K562 (cell line): ENCODE results near the gene LRRTM3. TPM values are rescaled to one million over a fixed set of nuclear protein-coding genes. Genes with fewer than 3 reads are reported as not detected.

Experiments
- CHCHD3 ChIP-seq: fragments of 250-450 bp; sonication (Bioruptor Pico); IDR thresholded peaks from 2 replicates; pipeline ENCODE4 v2.1.2; 2022; ENCODE audit warnings: mild to moderate bottlenecking
- CHD7 ChIP-seq: fragments of 200-600 bp; sonication (generic); IDR thresholded peaks from one replicate; pipeline ENCODE4 v1.6.1; 2012; ENCODE audit warnings: mild to moderate bottlenecking, low read depth, low read length, inconsistent platforms
- HNRNPUL1 ChIP-seq: fragments of 200-400 bp; formaldehyde crosslinking; IDR thresholded peaks from 2 replicates; pipeline ENCODE4 v1.6.1; 2017; ENCODE audit warnings: low read length
- KLF1 ChIP-seq: fragments of 450-650 bp; IDR thresholded peaks from 2 replicates; pipeline ENCODE4 v1.6.1; 2016; ENCODE audit warnings: missing genetic modification characterization, missing compliant biosample characterization
- MIER1 ChIP-seq: fragments of 450-650 bp; IDR thresholded peaks from 2 replicates; pipeline ENCODE4 v1.6.1; 2016; ENCODE audit warnings: antibody characterized with exemption, mild to moderate bottlenecking, low read depth
- NR1H2 ChIP-seq: sonication (generic); formaldehyde crosslinking; IDR thresholded peaks from 2 replicates; pipeline ENCODE4 v1.4.0; 2020; ENCODE audit warnings: mild to moderate bottlenecking, missing genetic modification reagents
- ZNF551 ChIP-seq: fragments of 250-450 bp; sonication (Bioruptor Pico); IDR thresholded peaks from 2 replicates; pipeline ENCODE4 v1.5.0; 2021; ENCODE audit warnings: mild to moderate bottlenecking, moderate library complexity
- polyA plus RNA-seq, 8 experiments: library from polyadenylated mRNA; depleted of rRNA in 4 of 8; stranded (reverse) in 5 of 8; unstranded in 3 of 8; fragments of >200 nt; fragmentation: Nextera tagmentation in 2 of 8; fragmentation: Illumina TruSeq in 1 of 8; extraction: Ambion mirVana in 2 of 8; extraction: Trizol in 1 of 8; gene quantifications; 2 replicates each; pipeline versions ENCODE4 v1.2.1 to v1.2.3, GENCODE V29; 2011 to 2014; ENCODE audit warnings: inconsistent platforms in 1 of 8, missing spikeins in 1 of 8
- total RNA-seq, 7 experiments: library from RNA; depleted of rRNA in 6 of 7; stranded (reverse); fragments of >200 nt in 6 of 7; fragmentation: Illumina TruSeq in 2 of 7; extraction: Trizol in 2 of 7; gene quantifications; 2 replicates each; pipeline versions ENCODE4 v1.2.1 to v1.2.3, GENCODE V29; 2011 to 2021; ENCODE audit warnings: low replicate concordance in 1 of 7
- TF ChIP-seq, protein P1 (sequence below): fragments of 450-650 bp; IDR thresholded peaks from 2 replicates; pipeline ENCODE4 v1.6.1; 2017; ENCODE audit warnings: antibody characterized with exemption, mild to moderate bottlenecking

LRRTM3 gene
- total and polyA plus RNA-seq, 9 of the 15 experiments (the other 6 are each of a cell fraction or from before 2014, with no cell fraction given) = not detected

GRCh38 chr10:67050415-67050814 lies 124.6 kb downstream of the LRRTM3 start (continued):
- TF ChIP-seq, protein P1, sequence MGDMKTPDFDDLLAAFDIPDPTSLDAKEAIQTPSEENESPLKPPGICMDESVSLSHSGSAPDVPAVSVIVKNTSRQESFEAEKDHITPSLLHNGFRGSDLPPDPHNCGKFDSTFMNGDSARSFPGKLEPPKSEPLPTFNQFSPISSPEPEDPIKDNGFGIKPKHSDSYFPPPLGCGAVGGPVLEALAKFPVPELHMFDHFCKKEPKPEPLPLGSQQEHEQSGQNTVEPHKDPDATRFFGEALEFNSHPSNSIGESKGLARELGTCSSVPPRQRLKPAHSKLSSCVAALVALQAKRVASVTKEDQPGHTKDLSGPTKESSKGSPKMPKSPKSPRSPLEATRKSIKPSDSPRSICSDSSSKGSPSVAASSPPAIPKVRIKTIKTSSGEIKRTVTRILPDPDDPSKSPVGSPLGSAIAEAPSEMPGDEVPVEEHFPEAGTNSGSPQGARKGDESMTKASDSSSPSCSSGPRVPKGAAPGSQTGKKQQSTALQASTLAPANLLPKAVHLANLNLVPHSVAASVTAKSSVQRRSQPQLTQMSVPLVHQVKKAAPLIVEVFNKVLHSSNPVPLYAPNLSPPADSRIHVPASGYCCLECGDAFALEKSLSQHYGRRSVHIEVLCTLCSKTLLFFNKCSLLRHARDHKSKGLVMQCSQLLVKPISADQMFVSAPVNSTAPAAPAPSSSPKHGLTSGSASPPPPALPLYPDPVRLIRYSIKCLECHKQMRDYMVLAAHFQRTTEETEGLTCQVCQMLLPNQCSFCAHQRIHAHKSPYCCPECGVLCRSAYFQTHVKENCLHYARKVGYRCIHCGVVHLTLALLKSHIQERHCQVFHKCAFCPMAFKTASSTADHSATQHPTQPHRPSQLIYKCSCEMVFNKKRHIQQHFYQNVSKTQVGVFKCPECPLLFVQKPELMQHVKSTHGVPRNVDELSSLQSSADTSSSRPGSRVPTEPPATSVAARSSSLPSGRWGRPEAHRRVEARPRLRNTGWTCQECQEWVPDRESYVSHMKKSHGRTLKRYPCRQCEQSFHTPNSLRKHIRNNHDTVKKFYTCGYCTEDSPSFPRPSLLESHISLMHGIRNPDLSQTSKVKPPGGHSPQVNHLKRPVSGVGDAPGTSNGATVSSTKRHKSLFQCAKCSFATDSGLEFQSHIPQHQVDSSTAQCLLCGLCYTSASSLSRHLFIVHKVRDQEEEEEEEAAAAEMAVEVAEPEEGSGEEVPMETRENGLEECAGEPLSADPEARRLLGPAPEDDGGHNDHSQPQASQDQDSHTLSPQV = no peak
- TF ChIP-seq CHCHD3 (CRISPR knock-in tag) (no peak), CHD7 (no peak), KLF1 (tag) (no peak), HNRNPUL1 (no peak), ZNF551 (CRISPR knock-in tag) (no peak), NR1H2 (CRISPR knock-in tag) (no peak), MIER1 (no peak)
